Measurements from ENCODE around the gene ADAR.

ADAR gene

DNA sequence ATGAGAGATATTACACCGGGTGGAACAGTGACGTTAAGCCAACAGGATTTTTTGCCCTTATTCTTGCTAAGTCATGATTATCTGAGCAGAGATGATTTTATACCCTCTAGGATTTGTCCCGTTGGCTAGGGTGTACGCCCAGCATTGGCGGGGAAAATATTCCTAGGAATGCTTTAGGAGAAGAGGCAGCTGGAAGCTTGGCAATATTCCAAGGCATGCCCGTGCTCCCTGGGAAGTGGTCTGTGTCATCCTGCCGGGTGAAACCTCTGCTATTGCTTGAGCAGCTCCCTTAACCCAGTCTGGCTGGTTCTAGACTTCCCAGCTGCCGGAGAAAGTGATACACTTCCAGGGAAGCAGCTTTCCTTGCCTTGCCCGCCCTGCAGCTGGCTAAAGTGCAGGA, 24.2 kb downstream of the ADAR start:
- DNase-seq, result no peak

DNA sequence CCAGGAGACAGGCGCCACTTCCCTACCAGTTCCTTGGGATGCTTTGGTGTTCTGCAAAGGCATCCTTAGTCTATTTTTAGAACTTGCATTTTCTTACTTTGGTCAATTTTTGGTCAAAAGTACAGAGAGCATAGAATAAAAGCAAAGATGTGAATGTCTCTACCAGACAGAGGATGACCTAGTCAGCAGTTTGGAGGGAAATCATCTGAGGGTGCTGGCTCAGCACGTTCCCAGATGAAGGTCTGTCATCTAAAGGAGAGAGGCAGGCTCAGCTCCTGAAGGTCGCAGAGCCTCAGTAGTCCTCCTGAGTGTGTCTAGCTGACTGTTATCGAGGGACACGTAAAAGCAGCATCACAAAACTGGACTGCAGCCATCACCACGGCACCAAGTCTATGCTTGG, 25.1 kb downstream of the ADAR start:
- no peak for DNase-seq

DNA sequence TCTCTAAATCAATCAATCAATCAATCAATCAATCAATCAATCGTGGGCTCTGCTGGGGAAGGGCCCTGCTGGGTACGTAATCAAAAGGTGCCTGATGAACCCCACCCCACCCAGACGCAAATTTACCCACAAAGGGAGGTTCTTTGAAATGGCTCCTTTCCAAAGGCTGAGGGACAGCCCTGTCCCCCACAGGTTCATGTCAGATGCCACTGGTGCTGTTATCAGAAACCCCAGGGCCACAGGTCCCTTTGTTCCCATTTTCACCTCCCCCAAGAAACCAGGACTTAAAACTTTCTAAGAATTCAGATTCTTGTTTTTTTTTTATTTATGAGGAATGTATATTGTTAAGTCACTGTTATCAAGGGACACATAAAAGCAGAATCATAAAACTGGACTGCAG, 26.2 kb downstream of the ADAR start:
- DNase-seq, result no peak

DNA sequence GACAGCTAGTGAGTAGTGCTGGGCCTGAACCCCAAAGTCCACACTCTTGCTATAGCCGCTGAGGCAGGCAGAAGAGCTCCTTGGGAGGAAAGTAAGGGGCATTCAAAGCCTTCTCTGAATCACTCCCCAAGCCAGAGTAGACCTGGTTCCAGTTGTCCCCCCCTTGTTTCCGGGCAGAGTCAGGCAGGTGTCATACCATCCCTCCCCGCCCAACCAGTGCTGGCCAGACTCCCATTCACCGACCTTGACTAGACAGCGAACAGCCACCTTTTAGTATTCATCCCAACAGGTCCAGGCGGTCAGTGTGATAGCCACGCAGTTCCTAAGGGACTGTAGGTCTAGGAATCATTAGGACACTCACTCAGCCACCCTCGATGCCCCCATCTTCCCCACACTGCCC, 28.6 kb downstream of the ADAR start:
- DNase-seq, result no peak

DNA sequence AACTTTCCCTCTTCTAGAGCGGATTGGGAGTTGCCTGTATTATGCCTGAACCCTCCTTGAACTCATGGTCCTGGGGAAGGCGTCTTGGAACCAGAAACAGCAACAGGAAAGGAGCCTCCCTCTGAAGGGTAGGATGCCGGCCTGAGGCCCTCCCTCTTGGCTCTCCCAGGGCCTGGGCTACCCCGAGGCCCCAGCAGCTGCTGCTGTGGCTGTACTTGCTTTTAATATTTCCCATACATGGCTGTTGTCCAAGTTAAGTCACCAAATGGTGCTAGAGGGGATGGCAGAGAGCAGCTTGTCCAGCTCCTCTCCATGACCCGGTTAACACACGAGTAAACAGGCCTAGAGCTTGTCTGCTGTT, 29.9 kb downstream of the ADAR start:
- DNase-seq, result no peak

DNA sequence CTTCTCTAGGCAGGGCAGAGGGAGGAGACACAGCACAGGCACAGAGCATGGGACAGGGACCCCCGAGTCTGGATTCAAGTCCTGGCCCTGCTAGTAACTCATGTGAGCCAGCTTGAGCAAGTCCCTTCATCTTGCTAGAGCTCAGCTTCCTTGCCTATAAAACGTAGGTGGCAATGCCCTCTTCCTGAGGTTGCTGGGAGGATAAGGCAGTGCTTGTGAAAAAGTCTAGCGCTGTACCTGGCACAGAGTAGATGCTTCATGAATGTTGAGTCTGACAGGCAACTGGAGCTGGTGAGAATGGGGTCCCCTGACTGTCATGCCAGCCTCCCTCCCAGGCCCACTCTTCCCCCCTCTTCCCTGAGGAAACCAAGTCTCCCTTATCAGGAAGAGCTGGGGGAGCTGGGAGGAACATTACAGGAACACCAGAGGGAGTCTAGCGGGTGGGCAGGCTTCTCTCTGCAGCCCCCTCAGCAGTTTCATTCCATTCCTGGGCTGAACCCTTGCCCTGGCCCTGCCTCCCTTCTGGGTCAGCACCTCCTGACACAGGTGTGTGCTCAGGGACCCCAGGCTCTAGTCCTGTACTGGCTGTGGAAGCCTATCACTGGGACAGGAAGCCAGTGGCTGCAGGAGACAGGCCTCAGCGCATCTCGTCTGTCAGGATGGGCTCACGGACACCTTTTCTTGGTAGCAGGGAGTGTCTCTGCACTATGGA, 30.5 kb downstream of the ADAR start:
- DNase-seq, result no peak

DNA sequence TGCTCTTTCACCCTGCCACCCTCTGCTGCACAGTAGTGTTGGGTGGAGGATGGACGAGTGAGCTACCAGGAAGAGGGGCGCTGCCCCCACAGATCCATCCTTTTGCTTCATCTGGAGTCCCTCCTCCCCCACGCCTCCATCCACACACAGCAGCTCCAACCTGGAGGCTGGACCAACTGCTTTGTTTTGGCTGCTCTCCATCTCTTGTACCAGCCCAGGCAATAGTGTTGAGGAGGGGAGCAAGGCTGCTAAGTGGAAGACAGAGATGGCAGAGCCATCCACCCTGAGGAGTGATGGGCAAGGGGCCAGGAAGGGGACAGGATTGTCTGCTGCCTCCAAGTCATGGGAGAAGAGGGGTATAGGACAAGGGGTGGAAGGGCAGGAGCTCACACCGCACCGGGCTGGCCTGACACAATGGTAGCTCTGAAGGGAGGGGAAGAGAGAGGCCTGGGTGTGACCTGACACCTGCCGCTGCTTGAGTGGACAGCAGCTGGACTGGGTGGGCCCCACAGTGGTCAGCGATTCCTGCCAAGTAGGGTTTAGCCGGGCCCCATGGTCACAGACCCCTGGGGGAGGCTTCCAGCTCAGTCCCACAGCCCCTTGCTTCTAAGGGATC, 31.9 kb downstream of the ADAR start:
- no peak for DNase-seq

DNA sequence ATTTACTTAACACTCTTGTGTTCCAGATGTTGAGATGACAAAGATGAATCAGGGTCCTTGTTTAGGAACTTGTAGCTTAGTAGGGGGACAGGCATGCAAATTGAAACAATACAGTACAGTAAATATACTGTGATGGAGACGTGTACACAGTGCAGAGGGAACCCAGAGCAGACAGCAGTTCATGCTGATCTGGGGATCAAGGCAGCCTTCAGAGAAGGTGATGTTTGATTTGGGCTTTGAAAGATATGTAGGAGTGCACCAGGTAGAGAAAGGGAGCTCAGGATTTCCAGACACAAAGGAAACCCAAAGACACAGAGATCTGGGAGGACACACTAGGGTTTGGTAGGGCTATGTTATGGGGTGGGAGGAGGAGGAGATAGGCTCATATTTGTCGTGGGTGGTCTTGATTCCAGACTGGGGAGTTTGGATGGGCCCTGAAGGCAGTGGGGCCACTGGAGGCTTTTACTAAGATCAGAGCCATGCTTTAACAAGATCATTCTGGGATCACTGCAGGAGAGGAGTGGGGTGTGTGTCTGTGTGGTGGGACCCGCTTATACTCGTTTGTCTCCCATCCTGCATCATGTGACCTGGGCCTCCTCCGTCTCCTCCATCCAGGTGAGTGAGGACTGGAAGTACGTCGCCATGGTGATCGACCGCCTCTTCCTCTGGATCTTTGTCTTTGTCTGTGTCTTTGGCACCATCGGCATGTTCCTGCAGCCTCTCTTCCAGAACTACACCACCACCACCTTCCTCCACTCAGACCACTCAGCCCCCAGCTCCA, 32.6 kb downstream of the ADAR start:
- no peak for DNase-seq

DNA sequence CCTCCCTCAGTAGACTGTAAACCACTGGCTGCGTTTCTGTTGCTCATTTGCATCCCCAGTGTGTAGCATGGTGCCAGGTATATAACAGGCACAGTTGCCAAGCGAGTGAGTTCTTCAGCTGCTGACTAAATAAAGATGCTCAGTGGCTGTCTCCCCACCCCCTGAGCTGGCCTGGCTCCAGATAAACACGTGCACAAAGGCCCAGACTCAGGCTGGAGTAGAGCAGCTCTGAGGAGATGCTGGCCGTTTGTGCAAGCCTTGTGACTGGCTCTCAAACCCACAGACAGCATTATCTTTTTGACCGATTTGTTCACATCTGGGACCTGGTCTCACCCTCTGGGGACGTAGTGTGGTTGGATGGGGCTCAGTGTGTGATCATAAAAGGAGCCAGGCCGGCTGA, 33.3 kb downstream of the ADAR start:
- no peak for DNase-seq

DNA sequence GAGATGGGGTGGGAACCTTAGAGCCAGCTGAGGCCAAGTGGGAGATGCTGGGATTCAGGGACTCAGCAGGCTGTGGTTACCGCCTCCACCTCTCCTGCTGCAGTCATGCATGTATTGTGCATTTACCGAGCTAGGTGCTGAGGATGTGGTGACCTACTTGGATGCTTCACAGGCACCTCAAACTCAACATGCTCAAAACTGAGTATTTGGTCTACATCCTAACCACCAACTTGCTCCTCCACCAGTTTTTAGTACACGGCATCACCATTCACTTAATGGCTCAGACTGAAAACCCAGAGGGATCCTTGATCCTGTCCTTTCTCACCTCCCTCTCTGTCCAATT, 34.8 kb downstream of the ADAR start:
- DNase-seq, result no peak

DNA sequence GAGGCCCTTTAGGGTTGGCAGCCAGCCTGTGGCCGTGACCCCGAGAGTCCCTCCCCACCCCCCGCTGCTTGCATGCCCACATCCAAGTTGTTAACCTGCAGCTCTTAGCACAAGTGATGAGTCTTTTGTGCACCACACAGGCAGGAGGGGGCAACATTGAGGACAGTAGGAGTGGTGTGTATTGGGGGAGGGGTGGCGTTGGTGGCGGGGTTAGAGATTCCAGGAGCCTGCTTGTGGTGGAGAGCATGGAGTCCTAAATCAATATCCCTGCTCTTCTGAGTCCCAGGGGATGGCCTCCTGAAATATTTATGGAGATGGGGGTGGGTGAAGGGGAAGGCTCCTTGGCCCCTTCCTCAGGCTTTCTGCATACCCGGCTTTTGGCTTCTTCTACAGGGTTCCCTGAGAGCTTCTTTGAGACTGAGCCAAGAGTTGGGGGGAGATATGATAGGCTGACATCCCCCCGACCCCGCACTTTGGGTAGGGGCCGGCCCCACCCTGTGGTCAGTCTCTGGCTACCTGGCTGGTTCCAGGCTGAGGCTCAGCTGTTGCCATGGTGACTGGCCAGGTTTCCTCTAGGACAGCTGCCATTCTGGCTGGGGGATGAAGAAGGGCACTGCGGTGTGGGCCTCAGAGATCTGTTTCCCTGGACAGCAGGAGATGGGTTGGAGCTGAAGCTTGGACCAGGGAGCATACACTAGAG, 35.4 kb downstream of the ADAR start:
- no peak for DNase-seq

DNA sequence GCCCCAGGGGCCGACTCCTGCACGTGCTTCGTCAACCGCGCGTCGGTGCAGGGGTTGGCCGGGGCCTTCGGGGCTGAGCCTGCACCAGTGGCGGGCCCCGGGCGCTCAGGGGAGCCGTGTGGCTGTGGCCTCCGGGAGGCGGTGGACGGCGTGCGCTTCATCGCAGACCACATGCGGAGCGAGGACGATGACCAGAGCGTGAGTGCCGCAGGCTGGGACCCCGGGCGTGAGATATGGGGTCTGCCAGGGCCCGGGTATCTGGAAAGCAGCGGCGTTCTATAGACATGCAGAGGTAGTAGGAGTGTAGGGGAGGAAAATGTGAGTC, 36.1 kb downstream of the ADAR start:
- no peak for DNase-seq

DNA sequence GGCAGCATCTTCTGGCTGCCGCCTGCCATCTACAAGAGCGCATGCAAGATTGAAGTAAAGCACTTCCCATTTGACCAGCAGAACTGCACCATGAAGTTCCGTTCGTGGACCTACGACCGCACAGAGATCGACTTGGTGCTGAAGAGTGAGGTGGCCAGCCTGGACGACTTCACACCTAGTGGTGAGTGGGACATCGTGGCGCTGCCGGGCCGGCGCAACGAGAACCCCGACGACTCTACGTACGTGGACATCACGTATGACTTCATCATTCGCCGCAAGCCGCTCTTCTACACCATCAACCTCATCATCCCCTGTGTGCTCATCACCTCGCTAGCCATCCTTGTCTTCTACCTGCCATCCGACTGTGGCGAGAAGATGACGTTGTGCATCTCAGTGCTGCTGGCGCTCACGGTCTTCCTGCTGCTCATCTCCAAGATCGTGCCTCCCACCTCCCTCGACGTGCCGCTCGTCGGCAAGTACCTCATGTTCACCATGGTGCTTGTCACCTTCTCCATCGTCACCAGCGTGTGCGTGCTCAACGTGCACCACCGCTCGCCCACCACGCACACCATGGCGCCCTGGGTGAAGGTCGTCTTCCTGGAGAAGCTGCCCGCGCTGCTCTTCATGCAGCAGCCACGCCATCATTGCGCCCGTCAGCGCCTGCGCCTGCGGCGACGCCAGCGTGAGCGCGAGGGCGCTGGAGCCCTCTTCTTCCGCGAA, 36.6 kb downstream of the ADAR start:
- DNase-seq, result no peak

DNA sequence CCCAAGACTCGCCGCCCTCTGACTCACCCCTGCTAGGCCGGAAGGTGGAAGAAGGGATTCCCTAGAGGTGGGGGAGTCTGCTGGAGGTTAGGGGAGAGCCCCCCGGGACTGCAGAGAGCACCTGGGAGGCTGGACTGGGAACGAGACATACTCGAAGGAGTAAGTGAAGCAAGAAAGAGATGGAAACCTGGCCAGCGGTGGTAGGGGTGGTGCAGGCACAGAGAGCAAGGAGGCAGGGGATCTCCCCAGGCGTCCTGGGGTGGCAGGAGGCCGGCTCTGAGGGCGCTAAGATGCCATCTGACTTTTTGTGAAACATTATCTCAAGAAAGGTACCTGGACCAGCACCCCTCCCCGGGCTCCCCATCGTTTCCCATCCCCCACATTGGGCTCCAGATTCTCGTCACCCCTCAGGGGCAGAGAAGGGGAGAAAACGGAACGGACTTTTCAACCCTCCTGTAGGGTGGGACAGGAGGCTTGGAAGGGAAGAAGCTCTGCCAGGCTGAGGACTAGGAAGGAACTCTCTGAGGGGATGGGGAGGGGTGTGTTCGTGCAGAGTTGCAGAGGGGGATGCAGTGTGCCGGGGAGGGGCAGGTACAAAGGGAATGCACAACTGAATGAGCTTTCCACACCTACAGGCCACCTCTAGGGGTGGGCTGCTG, 39.7 kb downstream of the ADAR start:
- DNase-seq, result no peak

DNA sequence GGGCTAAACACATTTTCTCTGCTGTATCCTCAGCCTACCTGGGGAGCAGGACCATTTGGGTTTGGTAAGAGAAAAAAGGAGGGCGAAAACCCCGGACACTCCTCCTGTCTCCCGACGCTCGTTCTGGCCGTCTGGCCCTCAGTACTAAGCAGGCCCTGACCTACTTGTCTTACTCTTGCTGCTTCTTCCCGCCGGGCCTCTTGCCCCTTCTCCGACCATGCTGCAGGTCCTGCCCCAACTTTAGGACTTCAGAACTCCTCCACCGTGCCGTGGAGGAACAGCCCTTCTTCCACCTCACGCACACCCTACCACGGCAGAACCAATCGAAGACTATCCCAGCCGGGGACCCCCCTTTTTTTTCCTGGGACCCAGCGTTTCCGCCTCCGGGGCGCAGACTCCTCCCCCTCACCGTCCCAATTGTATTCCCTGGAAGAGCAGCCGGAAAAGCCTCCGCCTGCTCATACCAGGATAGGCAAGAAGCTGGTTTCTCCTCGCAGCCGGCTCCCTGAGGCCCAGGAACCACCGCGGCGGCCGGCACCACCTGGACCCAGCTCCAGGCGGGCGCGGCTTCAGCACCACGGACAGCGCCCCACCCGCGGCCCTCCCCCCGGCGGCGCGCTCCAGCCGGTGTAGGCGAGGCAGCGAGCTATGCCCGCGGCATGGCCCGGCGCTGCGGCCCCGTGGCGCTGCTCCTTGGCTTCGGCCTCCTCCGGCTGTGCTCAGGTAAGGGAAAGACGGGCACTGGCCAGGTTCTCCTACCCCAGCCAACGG, 40.4 kb downstream of the ADAR start, which contains the start of gene CHRNB2:
Gene CHRNB2, plus strand, starts transcription at position 393 of the 771 bp plus-strand sequence. Its CDS starts 267 bp downstream, at position 660.
- no peak for DNase-seq

DNA sequence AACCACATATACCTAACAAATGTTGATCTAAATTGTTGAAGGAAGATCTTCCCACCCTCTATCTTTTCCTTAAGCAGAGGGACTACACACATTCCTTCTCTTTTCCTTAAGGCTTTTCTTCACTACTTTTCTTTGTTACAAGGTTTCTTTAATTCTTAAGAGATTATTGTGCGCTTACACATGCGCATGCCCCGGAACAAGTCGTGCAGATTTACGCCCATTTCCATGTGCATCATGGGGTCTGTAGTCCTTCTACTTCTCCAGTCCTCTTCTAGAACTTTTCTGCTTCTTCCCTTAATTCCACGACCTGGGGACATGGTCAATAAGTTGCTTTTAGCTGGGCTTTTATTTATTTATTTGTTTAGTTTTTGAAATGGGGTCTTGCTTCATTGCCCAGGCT, 42.1 kb downstream of the ADAR start:
- DNase-seq, result no peak

DNA sequence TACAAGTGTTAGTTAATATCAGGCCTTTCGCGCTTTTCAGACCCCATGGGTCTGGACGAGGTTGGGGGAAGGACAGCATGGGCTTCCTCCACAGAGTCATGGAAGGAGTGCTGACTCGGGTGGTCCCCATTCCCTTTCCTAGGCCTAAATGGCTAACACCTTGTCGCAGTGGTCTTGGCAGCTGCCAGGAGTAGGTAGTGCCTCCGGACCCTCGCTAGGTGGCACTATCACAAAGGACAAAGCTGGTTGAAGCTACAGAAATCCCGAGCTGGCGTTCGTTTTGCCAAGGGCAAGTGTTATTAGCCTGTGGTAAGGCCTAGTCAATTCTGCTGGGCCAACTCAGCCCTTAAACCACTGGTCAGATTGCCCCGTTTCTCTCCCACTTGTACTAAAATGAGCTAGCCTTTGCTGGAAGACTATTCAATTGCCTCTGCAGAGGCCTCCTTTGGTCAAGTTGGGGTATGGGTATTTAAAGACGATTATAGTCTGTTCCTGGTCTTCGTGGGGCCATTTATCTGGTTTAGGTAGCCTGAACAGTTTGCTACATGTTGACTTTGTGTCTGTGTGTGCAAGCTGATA, 48.4 kb downstream of the ADAR start:
- peak; percentile 64 for DNase-seq

DNA sequence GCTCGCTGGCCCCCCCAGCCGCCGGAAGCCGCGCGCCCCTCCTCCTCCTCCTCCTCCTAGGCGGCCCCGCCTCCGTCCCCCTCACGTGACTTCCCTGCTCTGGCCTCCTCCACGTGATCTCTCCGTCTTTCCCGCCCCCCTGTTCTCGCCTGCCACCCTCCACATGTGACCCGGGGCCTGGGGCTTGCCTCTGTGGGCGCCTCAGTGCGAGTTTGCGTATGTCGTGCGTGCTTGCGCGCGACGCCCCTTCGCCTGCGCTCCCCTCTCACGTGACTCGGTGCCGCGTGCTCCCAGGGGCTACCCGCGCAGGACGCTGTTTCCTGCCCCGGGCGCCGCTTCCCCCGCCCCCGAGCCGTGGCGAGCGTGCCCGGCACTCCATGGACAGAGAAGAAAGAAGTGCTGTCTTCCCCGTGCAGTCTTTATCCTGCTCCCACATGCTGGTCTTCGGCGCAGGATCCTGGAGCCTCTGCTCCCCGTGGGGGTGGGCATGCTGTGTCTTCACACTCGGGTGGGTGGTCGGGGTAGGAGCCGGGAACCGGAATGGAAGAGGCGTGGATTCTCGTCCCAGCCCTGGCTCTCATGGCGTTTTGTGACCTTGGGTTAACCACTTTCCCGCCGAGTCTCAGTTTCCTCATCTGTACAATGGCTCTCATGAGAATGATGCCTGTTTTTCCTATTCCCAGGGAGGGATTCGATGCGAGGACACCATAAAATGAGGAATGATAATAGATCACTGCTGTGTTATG, 49.1 kb downstream of the ADAR start:
- peak; percentile 95 for DNase-seq

DNA sequence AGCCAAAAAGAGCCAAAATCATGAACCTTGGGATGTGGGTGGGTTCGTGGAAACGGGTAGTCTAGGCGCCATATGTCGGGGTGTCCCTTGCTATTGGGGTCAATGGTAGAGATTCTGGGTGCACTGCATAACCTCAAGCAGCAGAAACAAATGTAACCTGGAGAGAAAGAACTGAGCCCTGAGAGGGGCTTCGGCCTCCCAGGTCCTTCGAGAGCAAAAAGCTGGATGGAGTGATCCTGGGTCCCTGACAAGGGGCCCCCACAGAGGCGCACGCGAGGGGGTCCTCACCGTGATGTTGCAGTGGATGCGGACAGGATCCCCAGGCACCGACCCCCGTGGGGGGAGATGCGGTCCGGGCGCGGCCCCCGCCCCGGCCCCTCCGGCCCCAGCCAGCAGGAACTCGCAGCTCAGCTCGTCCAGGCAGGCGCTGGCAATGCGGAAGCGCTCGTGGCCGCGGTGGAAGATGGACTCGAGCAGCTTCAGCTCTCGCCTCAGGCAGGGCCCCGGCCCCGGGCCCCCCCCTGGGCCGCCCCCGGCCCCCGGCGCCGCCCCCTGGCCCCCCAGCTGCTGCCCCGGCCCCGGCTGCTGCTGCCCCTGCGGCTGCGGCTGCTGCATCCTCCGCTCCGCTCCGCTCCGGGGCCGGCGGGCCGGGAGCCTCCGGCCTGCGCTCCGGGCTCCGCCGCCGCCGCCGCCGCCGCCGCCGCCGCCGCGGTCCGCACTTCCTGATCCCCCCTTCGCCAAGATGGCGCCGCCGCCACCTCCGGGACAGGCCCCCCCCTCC, 49.9 kb downstream of the ADAR start, which contains the start of gene UBE2Q1:
Gene UBE2Q1, minus strand, starts transcription at position 724 of the 781 bp plus-strand sequence. Its CDS starts 109 bp downstream, at position 615.
- no peak for DNase-seq
